Erythroblast (primary cell): ENCODE measurements around the gene ENOX1.

Experiments used
- GATA1 ChIP-seq: IDR thresholded peaks from 2 replicates; pipeline ENCODE4 v1.6.1; 2011; ENCODE audit warnings: low read depth, mild to moderate bottlenecking, control low read depth, low read length, moderate library complexity
- POLR2A ChIP-seq: IDR thresholded peaks from 2 replicates; pipeline ENCODE4 v1.6.1; 2011; ENCODE audit warnings: mild to moderate bottlenecking, low read length

- TF ChIP-seq POLR2A (no peak), GATA1 (no peak)
Measured at GRCh38 chr13:43757266-43757665, 29.5 kb downstream of the ENOX1 start.
